ENCODE data around the gene SORCS2. TPM values are rescaled to one million over a fixed set of nuclear protein-coding genes. Genes with fewer than 3 reads are reported as not detected.

SORCS2 gene
- total RNA-seq, 1 donor from 2014 or later = 10.9 TPM

- peaks cover 26% of the 10 kb centered on the region for H3K9me3 Mint-ChIP-seq (ENCODE audit: low read depth)
- peaks cover 37% of the 10 kb centered on the region for H3K27me3 Mint-ChIP-seq (ENCODE audit: low read depth)
- peak; percentile 6 for DNase-seq (ENCODE audit: low spot score)
- no peak overlapping the region for H3K4me3 Mint-ChIP-seq (ENCODE audit: unreplicated experiment)
- H3K4me1 Mint-ChIP-seq (ENCODE audit: low read depth) = peaks cover 5% of the 10 kb centered on the region
- no peak overlapping the region for H3K27ac Mint-ChIP-seq (ENCODE audit: unreplicated experiment)
- no peak for TF ChIP-seq CTCF (IDR thresholded peaks at IDR 0.05)
- H3K36me3 Mint-ChIP-seq (ENCODE audit: low read depth) = peaks cover 14% of the 10 kb centered on the region
These were observed 219.2 kb downstream of the SORCS2 start for GRCh38 chr4:7411491-7411890.

GRCh38 chr4:7411896-7412553 lies 219.7 kb downstream of the SORCS2 start:
- no peak overlapping the region for H3K27ac Mint-ChIP-seq (ENCODE audit: unreplicated experiment)
- H3K4me1 Mint-ChIP-seq (ENCODE audit: low read depth) = peaks cover 5% of the 10 kb centered on the region
- peaks cover 21% of the 10 kb centered on the region for H3K9me3 Mint-ChIP-seq (ENCODE audit: low read depth)
- H3K27me3 Mint-ChIP-seq (ENCODE audit: low read depth) = peaks cover 37% of the 10 kb centered on the region
- no peak for TF ChIP-seq CTCF (IDR thresholded peaks at IDR 0.05)
- peaks cover 11% of the 10 kb centered on the region for H3K36me3 Mint-ChIP-seq (ENCODE audit: low read depth)
- no peak overlapping the region for H3K4me3 Mint-ChIP-seq (ENCODE audit: unreplicated experiment)
- DNase-seq (ENCODE audit: low spot score) = peak; percentile 77

GRCh38 chr4:7412554-7412912 lies 220.2 kb downstream of the SORCS2 start:
- DNase-seq (ENCODE audit: low spot score) = peak; percentile 71
- Mint-ChIP-seq H3K9me3 (ENCODE audit: low read depth) (peaks cover 17% of the 10 kb centered on the region), H3K27ac (ENCODE audit: unreplicated experiment) (no peak overlapping the region), H3K27me3 (ENCODE audit: low read depth) (peaks cover 36% of the 10 kb centered on the region), H3K4me3 (ENCODE audit: unreplicated experiment) (no peak overlapping the region), H3K4me1 (ENCODE audit: low read depth) (peaks cover 5% of the 10 kb centered on the region), H3K36me3 (ENCODE audit: low read depth) (peaks cover 11% of the 10 kb centered on the region)
- TF ChIP-seq CTCF (IDR thresholded peaks at IDR 0.05) = no peak

- TF ChIP-seq CTCF (IDR thresholded peaks at IDR 0.05) = no peak
- peak; percentile 40 for DNase-seq (ENCODE audit: low spot score)
- Mint-ChIP-seq H3K27me3 (ENCODE audit: low read depth) (peaks cover 33% of the 10 kb centered on the region), H3K36me3 (ENCODE audit: low read depth) (peaks cover 4% of the 10 kb centered on the region), H3K4me1 (ENCODE audit: low read depth) (peaks cover 5% of the 10 kb centered on the region), H3K4me3 (ENCODE audit: unreplicated experiment) (no peak overlapping the region), H3K27ac (ENCODE audit: unreplicated experiment) (no peak overlapping the region), H3K9me3 (ENCODE audit: low read depth) (peaks cover 8% of the 10 kb centered on the region)
These were observed 221.7 kb downstream of the SORCS2 start for GRCh38 chr4:7414046-7414445.

- Mint-ChIP-seq H3K4me1 (ENCODE audit: low read depth) (peaks cover 5% of the 10 kb centered on the region), H3K27me3 (ENCODE audit: low read depth) (peaks cover 30% of the 10 kb centered on the region), H3K9me3 (ENCODE audit: low read depth) (peaks cover 3% of the 10 kb centered on the region), H3K4me3 (ENCODE audit: unreplicated experiment) (no peak overlapping the region), H3K27ac (ENCODE audit: unreplicated experiment) (no peak overlapping the region), H3K36me3 (ENCODE audit: low read depth) (no peaks in the 10 kb centered on the region)
- no peak for TF ChIP-seq CTCF (IDR thresholded peaks at IDR 0.05)
- peak; percentile 18 for DNase-seq (ENCODE audit: low spot score)
These were observed 222.6 kb downstream of the SORCS2 start for GRCh38 chr4:7414736-7415510.

Data from chondrocyte (in vitro differentiated cells).